ENCODE results near the gene TXNRD2. TPM values are rescaled to one million over a fixed set of nuclear protein-coding genes. Genes with fewer than 3 reads are reported as not detected.

TXNRD2 gene
- total and polyA plus RNA-seq, 2 of the 4 experiments (the other 2 are of a cell fraction), result 15.6 to 25.7 TPM

DNA sequence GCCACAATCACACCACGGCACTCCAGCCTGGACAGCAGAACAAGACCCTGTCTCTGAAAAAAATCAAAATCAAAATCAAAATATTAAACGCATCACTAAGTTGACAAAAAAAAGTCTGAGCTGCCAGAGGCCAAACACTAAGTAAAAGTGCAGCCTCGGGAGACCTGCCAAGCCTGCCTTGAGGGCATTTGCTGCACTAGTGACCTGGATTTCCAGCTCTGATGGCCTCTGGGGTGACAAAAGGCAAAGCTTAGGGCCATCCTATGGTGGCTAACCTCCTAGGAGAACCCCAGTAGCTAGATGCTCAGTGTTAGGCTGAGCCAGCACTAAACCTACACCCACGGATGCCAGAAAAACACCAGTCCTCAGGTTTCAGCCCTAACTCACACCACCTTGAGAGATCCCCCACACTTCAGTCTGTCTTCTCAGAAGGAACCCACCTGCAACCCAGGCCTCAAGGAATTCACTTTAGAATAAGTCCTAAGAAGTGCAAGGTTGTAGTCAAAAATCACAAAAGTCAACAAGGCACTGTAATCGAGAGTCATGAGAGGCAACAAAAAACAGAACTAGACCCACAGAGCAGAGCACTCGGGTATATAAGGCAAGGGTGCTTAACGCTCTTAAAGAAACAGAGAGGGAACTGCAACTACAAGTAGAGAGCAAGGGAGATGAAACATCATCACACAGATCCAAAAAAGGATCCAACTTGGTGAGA is 115.6 kb downstream of the TXNRD2 start:
- no peak for ATAC-seq (ENCODE audit: low read depth)
- dilution Hi-C loops (cut with HindIII; ENCODE audit: low sequenced_read_pairs, unreplicated experiment) (no loop called here), in situ Hi-C loops (cut with MboI; ENCODE audit: low sequenced_read_pairs) (no loop called here), intact Hi-C loops (cut with micrococcal nuclease) (no loop called here)
- Histone ChIP-seq H3K79me1 (ENCODE audit: low read depth in 1 of 2, low read length in 2 of 2) (peaks cover 10 to 11% of the 10 kb centered on the region in 2 experiments; a peak in 3 of 4 replicates), H3K23ac (ENCODE audit: low read depth, low read length) (0 out of 2 replicates have a peak overlapping the region, but pooled peaks have one; percentile 7), H3K27ac (ENCODE audit: insufficient read depth, low read length) (no peak overlapping the region), H3K9me1 (ENCODE audit: insufficient read depth, low read length) (0 out of 2 replicates have a peak, but pooled peaks cover 3% of the 10 kb centered on the region), H3K4me3 (ENCODE audit: insufficient read depth, low read depth, low read length) (no peak overlapping the region), H2AK9ac (replicated peaks; ENCODE audit: low read depth, low read length, poor library complexity) (no peak overlapping the region), H2BK15ac (ENCODE audit: low read depth, low read length) (no peak overlapping the region; the same call in 2 of the 3 replicates), H4K5ac (ENCODE audit: low read depth, low read length) (no peak overlapping the region), H3K56ac (ENCODE audit: extremely low read depth, insufficient read depth, low read length) (no peak overlapping the region), H4K91ac (ENCODE audit: insufficient read depth, low read depth, low read length) (no peak overlapping the region), H2AK5ac (ENCODE audit: low read depth, low read length) (no peak overlapping the region), H3K18ac (ENCODE audit: low read depth, low read length) (no peak overlapping the region), H3K4ac (ENCODE audit: low read depth, low read length) (no peak overlapping the region), H3K14ac (replicated peaks; ENCODE audit: low read depth, low read length) (no peak overlapping the region), H3K36me3 (ENCODE audit: control insufficient read depth, insufficient read depth, low read length) (no peaks in the 10 kb centered on the region), H2BK5ac (ENCODE audit: low read depth, low read length, poor library complexity, severe bottlenecking) (no peak overlapping the region), H2BK20ac (ENCODE audit: low read depth, low read length) (no peak overlapping the region), H4K20me1 (ENCODE audit: insufficient read depth, low read length) (no peaks in the 10 kb centered on the region; the same call in 1 of the 2 replicates), H3K4me1 (ENCODE audit: control insufficient read depth, insufficient read depth, low read length) (no peaks in the 10 kb centered on the region), H3K9ac (ENCODE audit: low read depth, low read length) (no peak overlapping the region), H3K9me3 (ENCODE audit: control insufficient read depth, insufficient read depth, low read length) (no peaks in the 10 kb centered on the region), H2BK120ac (ENCODE audit: low read depth, low read length) (no peak overlapping the region), H4K8ac (ENCODE audit: low read depth in 2 of 2, low read length in 2 of 2) (no peak overlapping the region), H2AFZ (replicated peaks; ENCODE audit: low read length, poor library complexity) (no peak overlapping the region), H3K4me2 (ENCODE audit: low read depth, low read length) (no peak overlapping the region), H3K27me3 (ENCODE audit: control insufficient read depth, insufficient read depth, low read length) (no peaks in the 10 kb centered on the region)
- no peak for DNase-seq
- TF ChIP-seq RCOR1 (IDR thresholded peaks at IDR 0.05; ENCODE audit: insufficient replicate concordance, low read length) (no peak), POLR2A (IDR thresholded peaks at IDR 0.05; ENCODE audit: low read depth, low read length) (no peak), FOS (IDR thresholded peaks at IDR 0.05; ENCODE audit: low read depth, low read length) (no peak), CEBPB (IDR thresholded peaks at IDR 0.05; ENCODE audit: low read depth, low read length) (no peak)
- TF ChIP-seq, protein P1, sequence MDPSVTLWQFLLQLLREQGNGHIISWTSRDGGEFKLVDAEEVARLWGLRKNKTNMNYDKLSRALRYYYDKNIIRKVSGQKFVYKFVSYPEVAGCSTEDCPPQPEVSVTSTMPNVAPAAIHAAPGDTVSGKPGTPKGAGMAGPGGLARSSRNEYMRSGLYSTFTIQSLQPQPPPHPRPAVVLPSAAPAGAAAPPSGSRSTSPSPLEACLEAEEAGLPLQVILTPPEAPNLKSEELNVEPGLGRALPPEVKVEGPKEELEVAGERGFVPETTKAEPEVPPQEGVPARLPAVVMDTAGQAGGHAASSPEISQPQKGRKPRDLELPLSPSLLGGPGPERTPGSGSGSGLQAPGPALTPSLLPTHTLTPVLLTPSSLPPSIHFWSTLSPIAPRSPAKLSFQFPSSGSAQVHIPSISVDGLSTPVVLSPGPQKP (IDR thresholded peaks at IDR 0.05; ENCODE audit: borderline replicate concordance, low read depth, low read length), result no peak
- POLR2A ChIA-PET (ENCODE audit: unreplicated experiment), result no interaction called here
- 80% methylated on average over 2 of the region's 7 CpGs; no CpG with 5 or more reads in 1 of the 2 experiments for WGBS, 2 experiments (ENCODE audit: extremely low coverage in 2 of 2, insufficient read length in 1 of 2)
- no TSS peak for BruUV-seq (replicated peaks)
- CTCF ChIA-PET, result no interaction called here

Small RNA genes lying within 50 kb of the gene (microRNA-seq; reads per million reads assigned to microRNA genes)
- gene MIR4761 (ENCODE audit: unreplicated experiment), result not detected

Other genes with a start within 250 kb of the TXNRD2 start
- gene SEPTIN5, start 227.3 kb downstream of the TXNRD2 start, total RNA-seq (2012; rRNA removed), result 16.8 and 17.2 TPM in 2 replicates
- 20.7 and 22.3 TPM in 2 replicates for gene SEPTIN5, start 227.3 kb downstream of the TXNRD2 start, polyA plus RNA-seq (2012; rRNA removed)
- gene GP1BB, start 218.3 kb downstream of the TXNRD2 start, total RNA-seq (2012; rRNA removed), result 0.18 and 0.28 TPM in 2 replicates
- 1.5 and 4.6 TPM in 2 replicates for gene GP1BB, start 218.3 kb downstream of the TXNRD2 start, polyA plus RNA-seq (2012; rRNA removed)
- gene TBX1, start 181.0 kb downstream of the TXNRD2 start, total RNA-seq (2012; rRNA removed), result not detected in 2 replicates
- gene TBX1, start 181.0 kb downstream of the TXNRD2 start, polyA plus RNA-seq (2012; rRNA removed), result 0.03 and 0.13 TPM in 2 replicates
- gene GNB1L, start 86.9 kb downstream of the TXNRD2 start, total RNA-seq (2012; rRNA removed), result 1.7 and 2.5 TPM in 2 replicates
- 4.4 and 5.5 TPM in 2 replicates for gene GNB1L, start 86.9 kb downstream of the TXNRD2 start, polyA plus RNA-seq (2012; rRNA removed)
- gene RTL10, start 86.9 kb downstream of the TXNRD2 start, total RNA-seq (2012; rRNA removed), result 8.6 TPM in 2 replicates
- 12.1 and 14.0 TPM in 2 replicates for gene RTL10, start 86.9 kb downstream of the TXNRD2 start, polyA plus RNA-seq (2012; rRNA removed)
- gene COMT, start within 50 bp of the TXNRD2 start, total RNA-seq (2012; rRNA removed), result 175 and 202 TPM in 2 replicates
- gene COMT, start within 50 bp of the TXNRD2 start, polyA plus RNA-seq (2012; rRNA removed), result 296 and 347 TPM in 2 replicates
- gene ARVCF, start 75.0 kb upstream of the TXNRD2 start, total RNA-seq (2012; rRNA removed), result 8.6 and 12.2 TPM in 2 replicates
- 14.1 and 18.1 TPM in 2 replicates for gene ARVCF, start 75.0 kb upstream of the TXNRD2 start, polyA plus RNA-seq (2012; rRNA removed)
- 60.5 and 75.1 TPM in 2 replicates for gene TANGO2, start 79.3 kb upstream of the TXNRD2 start, total RNA-seq (2012; rRNA removed)
- 43.2 and 45.1 TPM in 2 replicates for gene TANGO2, start 79.3 kb upstream of the TXNRD2 start, polyA plus RNA-seq (2012; rRNA removed)
- 16.7 and 22.8 TPM in 2 replicates for gene DGCR8, start 138.4 kb upstream of the TXNRD2 start, total RNA-seq (2012; rRNA removed)
- 21.5 and 25.3 TPM in 2 replicates for gene DGCR8, start 138.4 kb upstream of the TXNRD2 start, polyA plus RNA-seq (2012; rRNA removed)
- 173 and 271 TPM in 2 replicates for gene RANBP1, start 174.3 kb upstream of the TXNRD2 start, total RNA-seq (2012; rRNA removed)
- gene RANBP1, start 174.3 kb upstream of the TXNRD2 start, polyA plus RNA-seq (2012; rRNA removed), result 376 and 419 TPM in 2 replicates
- 12.8 and 22.0 TPM in 2 replicates for gene TRMT2A, start 175.4 kb upstream of the TXNRD2 start, total RNA-seq (2012; rRNA removed)
- 39.1 and 46.4 TPM in 2 replicates for gene TRMT2A, start 175.4 kb upstream of the TXNRD2 start, polyA plus RNA-seq (2012; rRNA removed)
- 2.5 and 4.4 TPM in 2 replicates for gene ZDHHC8, start 190.0 kb upstream of the TXNRD2 start, total RNA-seq (2012; rRNA removed)
- 72.6 and 75.6 TPM in 2 replicates for gene ZDHHC8, start 190.0 kb upstream of the TXNRD2 start, polyA plus RNA-seq (2012; rRNA removed)
- not detected in 2 replicates for gene CCDC188, start 209.2 kb upstream of the TXNRD2 start, total RNA-seq (2012; rRNA removed)
- gene CCDC188, start 209.2 kb upstream of the TXNRD2 start, polyA plus RNA-seq (2012; rRNA removed), result 0.10 and 0.32 TPM in 2 replicates

Data from IMR-90 (cell line).